GM12873 (cell line): ENCODE results near the gene SETD1A.
A peak's percentile ranks its signal among the peaks of the same experiment; 100 is the strongest.

Experiments
- TF ChIP-seq, protein P1 (sequence below): IDR thresholded peaks from 2 replicates; pipeline ENCODE4 v1.5.1; 2012; ENCODE audit warnings: low read depth, mild to moderate bottlenecking, moderate library complexity, low read length, control low read depth; ENCODE audit not compliant: insufficient read depth; ENCODE audit errors: missing control alignments

Gene SETD1A

DNA sequence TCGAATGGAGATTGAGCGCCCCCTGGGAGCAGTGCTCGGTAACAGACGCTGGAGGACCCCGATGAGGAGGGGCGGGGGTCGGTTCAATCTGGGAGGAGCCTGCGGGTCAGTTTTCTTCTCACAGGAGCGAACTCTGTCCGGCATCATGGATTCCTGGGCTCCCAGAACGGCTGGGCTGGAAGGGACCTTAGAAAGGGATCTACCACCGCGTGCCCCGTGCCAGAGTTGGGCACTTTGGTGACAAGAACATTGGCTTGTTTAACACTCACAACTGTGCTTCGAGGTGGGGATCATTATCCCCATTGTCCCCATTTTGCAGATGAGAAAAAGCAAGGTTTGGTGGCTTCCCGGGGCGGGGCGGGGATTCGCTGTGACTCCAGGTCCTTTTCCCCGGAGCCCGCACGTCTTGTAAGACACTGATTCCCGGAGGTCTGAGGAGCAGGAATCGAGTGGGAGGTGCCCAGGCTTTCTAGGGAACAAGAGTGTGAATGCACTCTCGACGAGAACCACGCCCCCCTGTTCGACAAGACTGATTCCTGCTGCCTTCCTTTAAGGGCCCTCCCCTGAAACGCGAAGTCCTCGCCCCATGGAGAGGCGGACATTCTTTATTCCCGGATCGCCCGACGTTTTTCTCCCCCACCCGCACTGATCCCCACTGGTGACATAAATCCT lies 35.7 kb upstream of the SETD1A start:
- TF ChIP-seq, protein P1, sequence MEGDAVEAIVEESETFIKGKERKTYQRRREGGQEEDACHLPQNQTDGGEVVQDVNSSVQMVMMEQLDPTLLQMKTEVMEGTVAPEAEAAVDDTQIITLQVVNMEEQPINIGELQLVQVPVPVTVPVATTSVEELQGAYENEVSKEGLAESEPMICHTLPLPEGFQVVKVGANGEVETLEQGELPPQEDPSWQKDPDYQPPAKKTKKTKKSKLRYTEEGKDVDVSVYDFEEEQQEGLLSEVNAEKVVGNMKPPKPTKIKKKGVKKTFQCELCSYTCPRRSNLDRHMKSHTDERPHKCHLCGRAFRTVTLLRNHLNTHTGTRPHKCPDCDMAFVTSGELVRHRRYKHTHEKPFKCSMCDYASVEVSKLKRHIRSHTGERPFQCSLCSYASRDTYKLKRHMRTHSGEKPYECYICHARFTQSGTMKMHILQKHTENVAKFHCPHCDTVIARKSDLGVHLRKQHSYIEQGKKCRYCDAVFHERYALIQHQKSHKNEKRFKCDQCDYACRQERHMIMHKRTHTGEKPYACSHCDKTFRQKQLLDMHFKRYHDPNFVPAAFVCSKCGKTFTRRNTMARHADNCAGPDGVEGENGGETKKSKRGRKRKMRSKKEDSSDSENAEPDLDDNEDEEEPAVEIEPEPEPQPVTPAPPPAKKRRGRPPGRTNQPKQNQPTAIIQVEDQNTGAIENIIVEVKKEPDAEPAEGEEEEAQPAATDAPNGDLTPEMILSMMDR: peak; percentile 93

DNA sequence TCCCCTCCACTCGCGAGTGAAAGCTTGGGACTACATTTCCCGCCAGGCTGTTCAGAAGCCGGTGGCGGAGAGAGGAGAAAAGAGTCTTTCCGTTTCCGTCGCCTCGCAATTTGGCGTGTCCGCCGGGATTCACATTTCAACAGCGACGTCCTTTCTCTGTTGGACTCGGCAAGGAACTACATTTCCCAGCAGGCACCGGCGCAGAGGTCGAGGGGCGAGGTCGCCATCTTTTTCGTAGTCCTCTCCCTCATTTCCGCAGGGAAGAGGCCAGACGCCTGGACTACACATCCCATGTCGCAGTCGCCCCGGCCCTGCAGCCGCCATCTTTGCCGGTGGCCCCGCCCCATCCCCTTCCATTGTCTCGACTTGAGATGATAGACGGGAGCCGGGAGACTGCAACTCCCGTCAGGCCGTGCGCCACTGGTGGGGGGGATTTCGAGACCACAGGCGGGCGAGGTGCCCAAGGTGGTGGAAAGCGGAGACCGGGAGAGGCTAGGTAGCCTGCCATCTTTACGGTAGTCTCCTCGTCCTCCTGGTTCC lies 35.1 kb upstream of the SETD1A start:
- TF ChIP-seq, protein P1: no peak

DNA sequence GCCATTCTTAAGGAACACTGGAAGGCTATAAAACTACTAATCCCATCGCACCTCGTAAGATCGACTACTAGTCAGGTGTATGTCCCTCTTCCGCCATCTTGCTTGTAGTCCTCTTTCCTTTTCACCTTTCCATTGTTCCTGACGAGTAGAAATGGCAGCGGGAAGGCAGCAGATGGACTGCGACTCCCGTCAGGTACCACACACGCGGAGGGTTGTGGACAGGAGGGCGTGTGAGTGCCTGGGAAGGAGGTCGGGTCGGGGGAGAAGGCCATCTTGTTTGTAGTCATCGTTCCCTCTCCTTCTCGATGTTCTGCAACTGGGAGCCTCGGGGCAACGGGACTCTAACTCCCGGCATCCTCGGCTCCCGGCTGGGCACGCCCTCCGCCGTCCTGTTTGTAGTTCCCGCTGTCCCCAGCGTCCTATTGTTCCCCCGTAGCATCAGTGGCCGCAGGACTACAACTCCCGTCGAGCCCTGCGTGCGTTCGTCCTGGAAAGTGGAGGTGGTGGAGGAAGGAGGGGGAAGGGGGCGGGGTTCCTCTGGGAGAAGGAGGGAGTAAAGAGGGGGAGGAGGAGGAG lies 34.5 kb upstream of the SETD1A start:
- TF ChIP-seq, protein P1: no peak

DNA sequence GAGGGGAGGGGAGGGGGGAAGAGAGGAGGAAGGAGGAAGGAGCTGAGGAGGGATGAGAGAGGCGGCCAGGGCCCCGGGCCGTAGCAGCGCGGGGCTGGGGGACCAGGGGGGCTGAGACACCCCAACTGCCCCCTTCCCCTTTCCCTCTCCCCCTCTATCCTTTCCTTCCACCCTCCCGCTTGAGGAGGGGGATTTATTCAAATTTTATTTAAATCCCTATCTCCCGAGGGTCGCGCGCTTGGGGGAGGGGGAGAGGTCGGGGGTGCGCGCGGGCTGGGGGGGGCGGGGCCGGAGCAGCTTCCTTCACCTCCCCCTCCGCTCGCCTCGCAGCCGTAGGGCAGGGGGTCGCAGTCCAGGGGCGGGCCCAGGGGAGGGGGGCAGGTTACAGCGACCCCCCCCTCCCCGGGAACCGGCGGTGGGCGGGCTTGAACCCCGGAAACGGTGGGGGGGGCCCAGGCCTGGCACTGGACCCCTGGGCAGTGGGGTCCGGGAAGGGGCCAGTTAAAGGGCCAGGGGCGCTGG lies 33.9 kb upstream of the SETD1A start, which contains the start of gene FBXL19:
FBXL19 (plus strand) TSS at position 19 of the 522 bp plus-strand sequence. CDS start 2,183 bp downstream, outside the sequence.
- TF ChIP-seq, protein P1: no peak

DNA sequence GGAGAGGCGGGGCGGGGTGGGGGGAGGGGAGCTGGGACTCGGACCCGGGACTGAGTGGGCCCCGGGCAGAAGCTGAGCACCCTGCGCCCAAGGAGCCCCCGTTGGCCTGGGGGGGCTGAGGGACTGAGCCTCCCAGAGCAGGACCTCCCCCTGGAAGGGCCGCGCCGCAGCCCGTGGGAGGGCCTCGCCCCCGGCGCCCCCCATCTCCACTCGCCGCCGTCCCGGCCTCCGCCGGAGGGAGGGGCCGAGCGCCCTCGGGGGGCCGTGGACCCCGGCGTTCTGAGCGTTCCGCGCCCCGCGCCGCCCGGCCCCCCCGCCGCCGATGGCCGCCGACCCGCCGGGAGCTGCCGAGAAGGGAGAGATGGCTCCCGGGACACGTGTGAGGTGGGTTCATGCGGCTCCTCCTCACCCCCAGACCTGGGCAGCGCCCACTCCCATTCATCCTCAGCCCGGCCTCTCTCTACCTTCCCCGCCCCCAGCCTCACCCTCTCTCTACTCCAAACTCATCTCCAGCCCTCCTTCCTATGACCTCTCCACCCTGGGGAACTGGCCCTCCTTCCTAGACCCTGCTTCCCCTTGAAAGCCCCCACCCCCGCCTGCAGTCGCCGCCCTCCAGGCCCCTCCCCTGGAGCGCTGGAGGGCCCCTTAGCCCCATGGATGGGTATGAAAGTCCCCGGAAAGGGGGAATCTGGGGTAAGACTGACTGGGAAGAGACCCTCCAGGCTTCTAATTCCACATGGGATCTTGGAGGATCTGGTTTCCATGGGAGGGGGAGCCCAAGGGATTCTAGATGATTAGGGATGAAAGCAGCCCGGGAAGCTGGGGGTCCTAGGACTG lies 33.3 kb upstream of the SETD1A start:
- TF ChIP-seq, protein P1: no peak

DNA sequence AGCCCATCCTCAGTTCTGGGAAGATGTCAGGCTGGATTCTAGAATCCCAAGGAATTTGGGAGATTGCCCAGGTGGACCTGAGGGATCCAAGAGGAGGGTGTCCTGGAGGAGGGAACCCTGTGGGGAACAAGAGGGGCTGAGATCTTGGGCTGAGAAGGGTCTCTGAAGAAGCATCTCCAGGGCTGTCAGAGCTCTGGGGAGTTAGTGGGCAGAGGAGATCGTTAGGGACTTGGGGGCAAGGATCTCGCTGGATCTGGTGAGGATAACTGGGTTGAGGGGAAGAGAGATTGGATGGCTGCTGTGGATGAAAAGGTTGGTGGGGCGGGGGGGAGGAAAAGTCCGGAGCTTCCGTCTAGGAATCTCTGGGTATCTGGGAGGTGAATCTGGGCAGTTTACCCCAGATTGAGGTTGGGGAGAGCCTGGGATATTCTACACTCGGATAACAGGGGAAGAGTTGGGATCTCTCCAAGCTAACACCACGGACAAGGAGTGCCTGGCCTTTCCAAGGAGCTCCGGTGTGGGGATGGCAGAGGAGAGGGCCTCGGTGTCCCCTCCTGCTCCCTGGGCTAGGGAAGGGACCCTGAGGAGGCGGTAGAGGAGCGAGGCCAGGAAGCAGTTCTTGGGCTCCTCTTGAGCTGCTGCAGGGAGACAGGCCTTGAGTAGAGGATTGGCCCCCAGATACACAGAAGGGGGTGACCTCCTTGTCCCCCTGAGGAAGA lies 32.5 kb upstream of the SETD1A start:
- TF ChIP-seq, protein P1: no peak
